Adrenal gland (tissue), 5 donors: ENCODE results near the gene MED17.

Source experiments
- CTCF ChIP-seq, 6 experiments: fragments of 450-650 bp in 4 of 6; fragments of 200-600 bp in 2 of 6; sonication (generic) in 1 of 6; IDR thresholded peaks; 1 replicate in 5 of 6; 2 replicates in 1 of 6; pipeline versions ENCODE4 v1.5.1 to v1.8.0; 2016 to 2021; ENCODE audit warnings: antibody characterized with exemption in 6 of 6, mild to moderate bottlenecking in 2 of 6, moderate library complexity in 1 of 6
- POLR2A ChIP-seq, 2 donors: fragments of 450-650 bp; IDR thresholded peaks; one replicate each; pipeline ENCODE4 v1.6.1; 2017; ENCODE audit warnings: antibody characterized with exemption in 2 of 2, mild to moderate bottlenecking in 2 of 2, moderate library complexity in 1 of 2
- donor health status: DM: no; HTN: no; CAD: no.

DNA sequence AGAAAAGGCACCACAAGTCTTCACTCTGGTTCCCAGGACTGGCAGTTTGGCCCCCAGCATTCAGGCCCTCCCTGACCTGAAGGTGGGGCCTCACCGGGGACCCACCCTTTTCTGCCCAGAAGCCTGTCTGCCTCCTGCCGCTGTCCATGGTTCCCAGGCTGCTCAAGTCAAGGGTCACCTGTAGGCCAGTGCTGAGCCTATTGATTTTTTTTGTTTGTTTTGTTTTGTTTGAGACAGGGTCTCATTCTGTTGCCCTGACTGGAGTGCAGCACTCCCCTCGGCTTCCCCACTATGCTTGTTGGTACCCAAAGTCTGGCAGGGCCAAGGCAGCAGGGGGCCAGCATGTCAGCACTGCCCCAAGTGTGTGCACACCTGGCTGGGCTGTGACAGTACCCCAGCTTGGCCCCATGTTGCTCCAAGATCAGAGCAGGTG lies 11.0 kb upstream of the MED17 start:
- TF ChIP-seq CTCF (IDR thresholded peaks at IDR 0.05): no peak
- TF ChIP-seq POLR2A (IDR thresholded peaks at IDR 0.05): no peak
